Spleen (tissue), 11 donors: ENCODE measurements around the gene GBE1. TPM values are rescaled to one million over a fixed set of nuclear protein-coding genes. Genes with fewer than 3 reads are reported as not detected.

ENCODE experiments used
- DNase-seq: peaks from one replicate; pipeline ENCODE4 v3.0.0-alpha.2; 2020
- H3K27ac ChIP-seq, 8 donors: fragments of 200-600 bp; sonication (generic) in 7 of 8; 1 replicate in 4 of 8; 2 replicates in 4 of 8; pipeline versions ENCODE4 v1.5.0 to v1.8.0; 2016 to 2021; ENCODE audit warnings: inconsistent platforms in 4 of 8, mild to moderate bottlenecking in 4 of 8, moderate library complexity in 1 of 8
- H3K27me3 ChIP-seq, 7 donors: fragments of 200-600 bp; sonication (generic) in 6 of 7; replicated peaks in 1 of 7; 1 replicate in 4 of 7; 2 replicates in 3 of 7; pipeline versions ENCODE4 v1.5.0 to v1.8.0; 2016 to 2021; ENCODE audit warnings: inconsistent platforms in 3 of 7, mild to moderate bottlenecking in 1 of 7
- H3K36me3 ChIP-seq, 6 donors: fragments of 200-600 bp; sonication (generic) in 5 of 6; 1 replicate in 4 of 6; 2 replicates in 2 of 6; pipeline versions ENCODE4 v1.5.0 to v1.8.0; 2016 to 2021; ENCODE audit warnings: inconsistent platforms in 2 of 6
- H3K4me1 ChIP-seq, 6 donors: fragments of 200-600 bp; sonication (generic) in 5 of 6; 1 replicate in 3 of 6; 2 replicates in 3 of 6; pipeline versions ENCODE4 v1.5.0 to v1.8.0; 2016 to 2021; ENCODE audit warnings: inconsistent platforms in 3 of 6
- H3K4me3 ChIP-seq, 8 donors: fragments of 200-600 bp; sonication (generic) in 7 of 8; 1 replicate in 4 of 8; 2 replicates in 4 of 8; pipeline versions ENCODE4 v1.5.0 to v1.8.0; 2016 to 2021; ENCODE audit warnings: inconsistent platforms in 4 of 8, mild to moderate bottlenecking in 4 of 8, moderate library complexity in 2 of 8
- H3K9me3 ChIP-seq, 8 donors: fragments of 200-600 bp; sonication (generic) in 7 of 8; 1 replicate in 4 of 8; 2 replicates in 4 of 8; pipeline versions ENCODE4 v1.5.0 to v1.8.0; 2016 to 2021; ENCODE audit warnings: inconsistent platforms in 4 of 8
- CTCF ChIP-seq, 11 experiments: fragments of 200-600 bp in 7 of 11; fragments of 450-650 bp in 4 of 11; sonication (generic) in 4 of 11; IDR thresholded peaks in 8 of 11; conservative IDR thresholded peaks in 3 of 11; 1 replicate in 7 of 11; 2 replicates in 4 of 11; pipeline versions ENCODE4 v1.4.0 to v1.8.0; 2016 to 2021; ENCODE audit warnings: antibody characterized with exemption in 11 of 11, inconsistent platforms in 4 of 11, mild to moderate bottlenecking in 1 of 11
- POLR2A ChIP-seq, 3 donors: fragments of 450-650 bp; IDR thresholded peaks; one replicate each; pipeline ENCODE4 v1.5.1; 2017; ENCODE audit warnings: antibody characterized with exemption in 3 of 3, mild to moderate bottlenecking in 1 of 3
- POLR2AphosphoS5 ChIP-seq, 3 donors: sonication (generic); formaldehyde crosslinking; IDR thresholded peaks; one replicate each; pipeline ENCODE4 v1.5.1; 2017; ENCODE audit warnings: antibody characterized with exemption in 3 of 3
- WGBS, 5 donors: extraction: QIAGEN DNeasy Blood & Tissue Kit in 3 of 5; methylation state at CpG; one replicate each; pipeline versions ENCODE4 v1.1.5 to v1.1.7; 2013 to 2018; 5-methylcytosine and 5-hydroxymethylcytosine counted together
- intact Hi-C: fragments of 100-400 bp; cut with DNase I; formaldehyde crosslinking; loops from one replicate; pipeline ENCODE4 v1.15.0; 2023; ENCODE audit warnings: low total_unique reads
- polyA plus RNA-seq, 3 donors: library from polyadenylated mRNA; stranded (reverse); fragments of 200-250 nt; gene quantifications; one replicate each; pipeline ENCODE4 v1.2.1, GENCODE V29; 2013
- total RNA-seq, 7 donors: library from RNA; depleted of rRNA in 3 of 7; stranded (reverse); fragments of >200 nt in 3 of 7; fragmentation: NEBNext Ultra II Directional in 4 of 7; extraction: Animal tissue kit (Norgen Biotek cat#: 25700) in 4 of 7; gene quantifications; one replicate each; pipeline versions ENCODE4 v1.1.0 to v1.2.1, GENCODE V29; 2016 to 2021
- donor health status: healthy with polysubstance abuse.
- donor health status: DM: no; HTN: no; CAD: no; lungs with moderate emphysema.
- donor health status: DM: no; HTN: no; CAD: no.
- donor health status: Bipolar disorder and iron deficiency.
- donor health status: healthy.
- donor health status: DM: no; HTN: no; CAD: no.
- donor health status: DM: yes; HTN: yes; CAD: no.

The GBE1 gene
- total and polyA plus RNA-seq, 10 donors = 5.0 to 34.3 (median 21.5) TPM

GRCh38 chr3:81531263-81531662 lies 230.2 kb downstream of the GBE1 start:
- no peak for DNase-seq
- 90 to 100% (median 95%) methylated on average over 2 of the region's 2 CpGs for WGBS, 5 donors
- H3K27me3 ChIP-seq = no peaks in the 10 kb centered on the region
- TF ChIP-seq POLR2AphosphoS5 (IDR thresholded peaks at IDR 0.05) = no peak
- TF ChIP-seq POLR2A (IDR thresholded peaks at IDR 0.05) = no peak
- no peak for TF ChIP-seq CTCF (IDR thresholded peaks at IDR 0.05 in 8 of 11, conservative IDR thresholded peaks at IDR 0.05 in 3 of 11)
- H3K4me1 ChIP-seq = no peaks in the 10 kb centered on the region
- no peak overlapping the region for H3K27ac ChIP-seq
- H3K36me3 ChIP-seq = peaks cover 0 to 70% (median 25%) of the 10 kb centered on the region in 6 donors
- H3K4me3 ChIP-seq = no peak overlapping the region
- peaks cover 0 to 22% (median 8%) of the 10 kb centered on the region in 8 donors for H3K9me3 ChIP-seq
- intact Hi-C loops = no loop called here

- DNase-seq = no peak
- Histone ChIP-seq H3K27ac (no peak overlapping the region), H3K9me3 (peaks cover 0 to 28% (median 8%) of the 10 kb centered on the region in 8 donors), H3K27me3 (no peaks in the 10 kb centered on the region), H3K4me1 (no peaks in the 10 kb centered on the region), H3K4me3 (no peak overlapping the region), H3K36me3 (peaks cover 0 to 61% (median 25%) of the 10 kb centered on the region in 6 donors)
- TF ChIP-seq CTCF (IDR thresholded peaks at IDR 0.05 in 8 of 11, conservative IDR thresholded peaks at IDR 0.05 in 3 of 11) (no peak), POLR2A (IDR thresholded peaks at IDR 0.05) (no peak), POLR2AphosphoS5 (IDR thresholded peaks at IDR 0.05) (no peak)
- intact Hi-C loops = no loop called here
- WGBS, 5 donors = 83 to 90% (median 85%) methylated on average over 4 of the region's 4 CpGs
Observed at GRCh38 chr3:81530180-81530939, 231.1 kb downstream of the GBE1 start.

DNA sequence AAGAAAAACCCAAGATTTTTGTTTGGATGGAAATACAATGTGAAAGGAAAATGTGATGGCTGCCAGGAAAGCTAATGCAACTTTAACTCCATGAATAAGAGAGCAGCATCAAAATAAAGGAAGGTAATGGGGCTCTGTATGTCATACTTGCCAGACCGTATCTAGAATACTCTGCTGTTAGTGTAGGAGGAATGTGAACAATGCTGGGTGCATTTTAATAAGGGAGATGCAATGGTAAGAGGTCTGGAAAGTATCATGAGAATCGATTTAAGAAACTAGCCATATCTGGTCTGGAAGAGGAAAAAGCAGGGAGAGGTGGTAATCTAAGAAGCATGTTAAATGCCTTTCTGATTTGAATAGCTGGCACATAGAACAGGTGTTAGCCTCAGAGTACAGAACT lies 239.6 kb downstream of the GBE1 start:
- Histone ChIP-seq H3K27me3 (no peaks in the 10 kb centered on the region), H3K36me3 (peaks cover 0 to 3% (median 0%) of the 10 kb centered on the region in 6 donors), H3K9me3 (peaks cover 0 to 13% (median 0%) of the 10 kb centered on the region in 8 donors), H3K27ac (no peak overlapping the region), H3K4me1 (no peaks in the 10 kb centered on the region), H3K4me3 (no peak overlapping the region)
- intact Hi-C loops = no loop called here
- 86 to 95% (median 93%) methylated on average over 2 of the region's 2 CpGs for WGBS, 5 donors
- TF ChIP-seq POLR2AphosphoS5 (IDR thresholded peaks at IDR 0.05) (no peak), CTCF (IDR thresholded peaks at IDR 0.05 in 8 of 11, conservative IDR thresholded peaks at IDR 0.05 in 3 of 11) (no peak)
- DNase-seq = no peak

DNA sequence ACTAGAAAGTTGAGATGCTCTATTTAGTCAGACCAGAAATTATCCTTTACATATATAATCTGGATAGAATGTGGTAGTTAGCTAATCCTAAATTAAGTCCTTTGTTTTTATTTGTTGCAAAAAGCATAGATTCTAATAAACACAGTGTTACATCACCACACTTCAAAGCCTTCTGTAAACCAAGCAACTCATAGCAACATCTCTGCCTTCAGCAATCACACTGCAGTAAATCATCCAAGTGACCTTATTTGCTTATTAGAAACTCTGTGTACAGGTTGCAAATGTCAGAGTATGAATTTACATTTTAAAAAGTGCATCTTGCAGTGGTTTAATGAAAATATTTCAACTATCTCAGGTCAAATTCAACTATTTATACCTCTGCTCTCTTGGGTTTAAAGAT lies 242.5 kb downstream of the GBE1 start:
- Histone ChIP-seq H3K4me3 (no peak overlapping the region), H3K4me1 (no peaks in the 10 kb centered on the region), H3K36me3 (peaks cover 0 to 8% (median 0%) of the 10 kb centered on the region in 6 donors), H3K9me3 (no peaks in the 10 kb centered on the region), H3K27ac (no peak overlapping the region), H3K27me3 (no peaks in the 10 kb centered on the region)
- TF ChIP-seq POLR2A (IDR thresholded peaks at IDR 0.05) = no peak
- no peak for TF ChIP-seq POLR2AphosphoS5 (IDR thresholded peaks at IDR 0.05)
- TF ChIP-seq CTCF (IDR thresholded peaks at IDR 0.05 in 8 of 11, conservative IDR thresholded peaks at IDR 0.05 in 3 of 11) = no peak
- intact Hi-C loops = no loop called here
- no peak for DNase-seq
